OCI-LY7 (cell line): ENCODE data around the gene F8A1. TPM values are rescaled to one million over a fixed set of nuclear protein-coding genes. Genes with fewer than 3 reads are reported as not detected.
"Not testable (repeated sequence)": the region's sequence is repeated elsewhere in the genome, so short reads cannot be mapped to it uniquely, and the experiment has no call there.

Experiments used
- Bru-seq: library from RNA; stranded (reverse); fragments of 400-500 nt; gene quantifications from one replicate; lab custom pipeline; 2021; lab: Mats Ljungman, UMichigan
- BruChase-seq, 2 experiments: library from RNA; stranded (reverse); fragments of 400-500 nt; gene quantifications; one replicate each; lab custom pipeline; 2021; lab: Mats Ljungman, UMichigan
- BruUV-seq: library from RNA; stranded (reverse); fragments of 400-500 nt; replicated peaks from 2 replicates; lab custom pipeline; 2021; lab: Mats Ljungman, UMichigan
- CTCF ChIA-PET: fragments of 300-600 bp; sonication (Branson Sonifier 250); formaldehyde crosslinking; loops from one replicate; lab custom pipeline; 2022; ENCODE audit warnings: antibody characterized with exemption; ENCODE audit not compliant: unreplicated experiment; lab: Charles Lee
- POLR2A ChIA-PET: fragments of 300-600 bp; sonication (Branson Sonifier 250); formaldehyde crosslinking; loops from one replicate; lab custom pipeline; 2022; ENCODE audit warnings: antibody characterized with exemption; lab: Charles Lee
- DNase-seq: peaks from one replicate; pipeline ENCODE4 v3.0.0-alpha.2; 2015; ENCODE audit warnings: low spot score
- H2AFZ ChIP-seq: fragments of 200-600 bp; sonication (generic), shearing (Covaris generic); 2 replicates; pipeline ENCODE4 v1.6.1; 2014; ENCODE audit warnings: mild to moderate bottlenecking, antibody characterized with exemption, low read length, moderate library complexity
- H3K27ac ChIP-seq: fragments of 200-600 bp; sonication (generic); 2 replicates; pipeline ENCODE4 v1.5.1; 2014; ENCODE audit warnings: mixed run types, low read depth, mild to moderate bottlenecking, moderate library complexity, low read length, inconsistent platforms; ENCODE audit not compliant: poor library complexity, severe bottlenecking
- H3K36me3 ChIP-seq: fragments of 200-600 bp; sonication (generic); 2 replicates; pipeline ENCODE4 v1.6.1; 2014; ENCODE audit warnings: mild to moderate bottlenecking, antibody characterized with exemption, low read length, moderate library complexity, mixed read lengths; ENCODE audit not compliant: insufficient read depth
- H3K4me1 ChIP-seq: fragments of 200-600 bp; sonication (generic); 2 replicates; pipeline ENCODE4 v1.5.1; 2014; ENCODE audit warnings: mild to moderate bottlenecking, low read length; ENCODE audit not compliant: insufficient read depth, poor library complexity, severe bottlenecking
- H3K4me2 ChIP-seq: fragments of 200-600 bp; sonication (generic); 2 replicates; pipeline ENCODE4 v1.6.1; 2014; ENCODE audit warnings: mild to moderate bottlenecking, low read length
- H3K4me3 ChIP-seq: fragments of 200-600 bp; sonication (generic); 2 replicates; pipeline ENCODE4 v1.5.1; 2014; ENCODE audit warnings: mild to moderate bottlenecking, low read depth, low read length; ENCODE audit not compliant: poor library complexity, severe bottlenecking
- H3K79me2 ChIP-seq: fragments of 200-600 bp; sonication (generic); 2 replicates; pipeline ENCODE4 v1.6.1; 2016; ENCODE audit warnings: low read depth, mild to moderate bottlenecking, low read length, moderate library complexity, mixed read lengths; ENCODE audit not compliant: insufficient read depth
- H3K9me2 ChIP-seq: fragments of 200-600 bp; sonication (generic); 2 replicates; pipeline ENCODE4 v1.6.1; 2016; ENCODE audit warnings: mild to moderate bottlenecking, low read length, mixed read lengths; ENCODE audit not compliant: insufficient read depth
- H3K9me3 ChIP-seq: fragments of 200-600 bp; sonication (generic); 2 replicates; pipeline ENCODE4 v1.6.1; 2014; ENCODE audit warnings: mild to moderate bottlenecking, mixed run types, low read length, mixed read lengths
- H4K20me1 ChIP-seq: fragments of 200-600 bp; sonication (generic); 2 replicates; pipeline ENCODE4 v1.6.1; 2014; ENCODE audit warnings: mild to moderate bottlenecking, antibody characterized with exemption, low read length, moderate library complexity, mixed read lengths; ENCODE audit not compliant: insufficient read depth
- EZH2phosphoT487 ChIP-seq: fragments of 200-600 bp; sonication (generic); IDR thresholded peaks from 2 replicates; pipeline ENCODE4 v1.6.1; 2018; ENCODE audit warnings: low read depth, borderline replicate concordance, mild to moderate bottlenecking, mixed run types, antibody characterized with exemption, low read length, moderate library complexity, mixed read lengths
- intact Hi-C: fragments of 100-400 bp; cut with micrococcal nuclease; formaldehyde crosslinking; loops from one replicate; pipeline ENCODE4 v1.10.0; 2022; ENCODE audit not compliant: unreplicated experiment
- long read RNA-seq: library from polyadenylated mRNA; stranded (forward); transcript quantifications from one replicate; pipeline ENCODE4 v2.0.0, GENCODE V29; 2022
- total RNA-seq, 2 experiments: library from RNA; depleted of rRNA in 1 of 2; stranded (reverse); fragments of >200 nt in 1 of 2; shearing (Covaris generic) in 1 of 2; gene quantifications; 2 replicates each; pipeline ENCODE4 v1.2.3, GENCODE V29; 2014 to 2022
- TF ChIP-seq, protein P1 (sequence below): fragments of 200-600 bp; sonication (generic); conservative IDR thresholded peaks from 2 replicates; pipeline ENCODE4 v1.5.1; 2014; ENCODE audit warnings: mild to moderate bottlenecking, antibody characterized with exemption, low read length, moderate library complexity, mixed read lengths

Gene F8A1
- 6.3 and 14.1 TPM in 2 replicates for total RNA-seq (2014; rRNA removed; shearing (Covaris generic))
- 40.8 and 42.4 TPM in 2 replicates for total RNA-seq (2022)
- Bru-seq, nascent RNA: percentile 54 among the genes with signal in this experiment
- BruChase-seq, experiment 1, labeled RNA remaining after a 6-hour chase: percentile 58 among the genes with signal in this experiment
- percentile 82 among the genes with signal in this experiment for BruChase-seq, experiment 2, labeled RNA remaining after a 2-hour chase
- long read RNA-seq, transcript F8A1-201 (1 exons, 1,713 nt): major isoform, 197 of 198 reads
- long read RNA-seq, partial matches to known transcripts: 0 of 198 reads
- long read RNA-seq, other reads (novel, unspliced or antisense): 1 of 198 reads

DNA sequence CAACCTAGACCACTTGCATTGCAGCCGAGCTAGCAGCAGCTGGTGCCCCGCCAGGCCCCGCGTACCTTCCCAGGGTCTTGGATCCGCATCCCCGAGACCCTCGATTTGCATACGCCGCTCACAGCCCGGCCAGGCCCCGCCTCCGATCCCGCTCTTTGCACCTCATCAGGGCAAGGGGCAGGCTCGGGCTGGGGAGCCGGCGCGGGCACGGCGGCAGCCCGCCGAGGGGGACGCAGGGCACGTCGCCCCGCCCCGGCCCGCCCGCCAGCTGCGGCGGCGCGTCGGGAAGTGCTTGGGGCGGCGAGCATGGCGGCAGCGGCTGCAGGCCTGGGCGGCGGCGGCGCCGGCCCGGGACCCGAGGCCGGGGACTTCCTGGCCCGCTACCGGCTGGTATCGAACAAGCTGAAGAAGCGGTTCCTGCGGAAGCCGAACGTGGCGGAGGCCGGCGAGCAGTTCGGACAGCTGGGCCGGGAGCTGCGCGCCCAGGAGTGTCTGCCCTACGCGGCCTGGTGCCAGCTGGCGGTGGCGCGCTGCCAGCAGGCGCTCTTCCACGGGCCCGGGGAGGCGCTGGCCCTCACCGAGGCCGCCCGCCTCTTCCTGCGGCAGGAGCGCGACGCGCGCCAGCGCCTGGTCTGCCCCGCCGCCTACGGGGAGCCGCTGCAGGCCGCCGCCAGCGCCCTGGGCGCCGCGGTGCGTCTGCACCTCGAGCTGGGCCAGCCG is at the start of gene F8A1:
TSS of gene F8A1 (plus strand) at position 287 of the 720 bp plus-strand sequence. CDS start at position 307, 20 bp downstream.
- H3K4me1 ChIP-seq, H2AFZ ChIP-seq, H3K27ac ChIP-seq, POLR2A ChIA-PET, H4K20me1 ChIP-seq, H3K9me3 ChIP-seq, H3K79me2 ChIP-seq, BruUV-seq, H3K36me3 ChIP-seq, H3K9me2 ChIP-seq, CTCF ChIA-PET, H3K4me2 ChIP-seq, DNase-seq, intact Hi-C loops: not testable (repeated sequence)
- H3K4me3 ChIP-seq: peak within 1 kb of the TSS; percentile 44

DNA sequence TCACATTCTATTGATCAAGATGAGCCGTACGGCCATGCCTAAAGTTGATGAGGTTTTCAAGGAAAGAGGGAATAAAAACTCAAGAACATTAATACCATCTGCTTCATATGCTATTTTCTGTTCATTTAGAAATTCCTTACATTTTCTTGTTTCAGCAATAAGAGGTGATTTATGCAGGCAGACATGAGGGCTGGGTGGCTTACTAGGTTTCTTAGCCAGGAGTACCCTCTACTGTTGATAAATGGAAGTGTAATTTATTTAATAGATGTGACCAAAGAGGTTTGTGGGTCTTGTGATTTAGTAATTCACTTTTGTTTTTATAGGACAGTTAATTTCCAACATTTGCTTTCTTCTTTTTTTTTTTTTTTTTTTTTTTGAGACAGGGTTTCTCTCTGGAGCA is 45.3 kb upstream of the F8A1 start:
- DNase-seq: peak; percentile 39

DNA sequence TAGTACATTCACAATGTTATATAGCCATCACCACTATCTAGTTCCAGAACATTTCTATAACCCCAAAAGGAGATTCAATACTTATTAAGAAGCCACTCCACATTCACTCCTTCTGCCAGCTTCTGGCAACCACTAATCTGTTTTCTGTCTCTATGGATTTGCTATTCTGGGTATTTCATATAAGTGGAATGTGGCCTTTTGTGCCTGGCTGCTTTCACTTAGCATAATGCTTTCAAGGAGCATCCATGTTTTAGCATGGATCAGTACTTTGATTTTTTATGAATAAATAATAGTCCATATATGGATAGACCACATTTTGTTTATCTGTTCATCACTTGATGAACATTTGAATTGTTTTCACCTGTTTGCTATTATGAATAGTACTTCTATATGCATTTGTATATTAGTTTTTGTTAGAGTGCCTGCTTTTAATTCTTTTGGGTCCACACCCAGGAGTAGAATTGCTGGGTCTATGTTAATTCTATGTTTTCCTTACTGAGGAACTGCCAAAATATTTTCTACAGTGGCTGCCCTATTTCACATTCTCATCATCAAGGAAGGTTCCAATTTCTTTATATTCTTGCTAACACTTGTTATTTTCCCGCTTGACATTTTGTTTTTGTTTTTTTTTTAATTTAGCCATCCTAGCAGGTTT is 35.1 kb upstream of the F8A1 start:
- BruUV-seq: no TSS peak

More for the DNA sequence above, 45.3 kb upstream of the F8A1 start:
- no peaks in the 10 kb centered on the region for H3K9me2 ChIP-seq
- no peak overlapping the region for H2AFZ ChIP-seq
- H3K36me3 ChIP-seq: no peaks in the 10 kb centered on the region
- H3K27ac ChIP-seq: no peak overlapping the region
- ChIA-PET CTCF (no interaction called here), POLR2A (no interaction called here)
- H3K4me3 ChIP-seq: no peak overlapping the region
- H3K4me2 ChIP-seq: no peak overlapping the region
- no peaks in the 10 kb centered on the region for H3K4me1 ChIP-seq
- no peaks in the 10 kb centered on the region for H3K79me2 ChIP-seq
- H3K9me3 ChIP-seq: no peaks in the 10 kb centered on the region
- intact Hi-C loops: loop anchor here (5.0 kb wide), 1 partner anchor 94 kb away; no protein-coding TSS in a partner anchor
- no peaks in the 10 kb centered on the region for H4K20me1 ChIP-seq
- no TSS peak for BruUV-seq
- TF ChIP-seq, protein P1, sequence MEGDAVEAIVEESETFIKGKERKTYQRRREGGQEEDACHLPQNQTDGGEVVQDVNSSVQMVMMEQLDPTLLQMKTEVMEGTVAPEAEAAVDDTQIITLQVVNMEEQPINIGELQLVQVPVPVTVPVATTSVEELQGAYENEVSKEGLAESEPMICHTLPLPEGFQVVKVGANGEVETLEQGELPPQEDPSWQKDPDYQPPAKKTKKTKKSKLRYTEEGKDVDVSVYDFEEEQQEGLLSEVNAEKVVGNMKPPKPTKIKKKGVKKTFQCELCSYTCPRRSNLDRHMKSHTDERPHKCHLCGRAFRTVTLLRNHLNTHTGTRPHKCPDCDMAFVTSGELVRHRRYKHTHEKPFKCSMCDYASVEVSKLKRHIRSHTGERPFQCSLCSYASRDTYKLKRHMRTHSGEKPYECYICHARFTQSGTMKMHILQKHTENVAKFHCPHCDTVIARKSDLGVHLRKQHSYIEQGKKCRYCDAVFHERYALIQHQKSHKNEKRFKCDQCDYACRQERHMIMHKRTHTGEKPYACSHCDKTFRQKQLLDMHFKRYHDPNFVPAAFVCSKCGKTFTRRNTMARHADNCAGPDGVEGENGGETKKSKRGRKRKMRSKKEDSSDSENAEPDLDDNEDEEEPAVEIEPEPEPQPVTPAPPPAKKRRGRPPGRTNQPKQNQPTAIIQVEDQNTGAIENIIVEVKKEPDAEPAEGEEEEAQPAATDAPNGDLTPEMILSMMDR: peak; percentile 76
- TF ChIP-seq EZH2phosphoT487: no peak

More for the DNA sequence above, 35.1 kb upstream of the F8A1 start:
- Histone ChIP-seq H3K27ac (no peak overlapping the region), H3K4me2 (no peak overlapping the region), H4K20me1 (no peaks in the 10 kb centered on the region), H2AFZ (no peak overlapping the region), H3K4me3 (no peak overlapping the region), H3K9me3 (no peaks in the 10 kb centered on the region), H3K9me2 (no peaks in the 10 kb centered on the region), H3K36me3 (no peaks in the 10 kb centered on the region), H3K79me2 (no peaks in the 10 kb centered on the region), H3K4me1 (no peaks in the 10 kb centered on the region)
- intact Hi-C loops: no loop called here
- TF ChIP-seq, protein P1: no peak
- no peak for TF ChIP-seq EZH2phosphoT487
- POLR2A ChIA-PET: no interaction called here
- no peak for DNase-seq
- CTCF ChIA-PET: no interaction called here
